OCI-M2 (cell line): ENCODE data around the gene KCNJ3.

Experiments
- DNase-seq: peaks from one replicate; lab custom pipeline; 2025; ENCODE audit not compliant: unreplicated experiment; lab: John Stamatoyannopoulos, UW

Gene KCNJ3, protein sequence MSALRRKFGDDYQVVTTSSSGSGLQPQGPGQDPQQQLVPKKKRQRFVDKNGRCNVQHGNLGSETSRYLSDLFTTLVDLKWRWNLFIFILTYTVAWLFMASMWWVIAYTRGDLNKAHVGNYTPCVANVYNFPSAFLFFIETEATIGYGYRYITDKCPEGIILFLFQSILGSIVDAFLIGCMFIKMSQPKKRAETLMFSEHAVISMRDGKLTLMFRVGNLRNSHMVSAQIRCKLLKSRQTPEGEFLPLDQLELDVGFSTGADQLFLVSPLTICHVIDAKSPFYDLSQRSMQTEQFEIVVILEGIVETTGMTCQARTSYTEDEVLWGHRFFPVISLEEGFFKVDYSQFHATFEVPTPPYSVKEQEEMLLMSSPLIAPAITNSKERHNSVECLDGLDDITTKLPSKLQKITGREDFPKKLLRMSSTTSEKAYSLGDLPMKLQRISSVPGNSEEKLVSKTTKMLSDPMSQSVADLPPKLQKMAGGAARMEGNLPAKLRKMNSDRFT

DNA sequence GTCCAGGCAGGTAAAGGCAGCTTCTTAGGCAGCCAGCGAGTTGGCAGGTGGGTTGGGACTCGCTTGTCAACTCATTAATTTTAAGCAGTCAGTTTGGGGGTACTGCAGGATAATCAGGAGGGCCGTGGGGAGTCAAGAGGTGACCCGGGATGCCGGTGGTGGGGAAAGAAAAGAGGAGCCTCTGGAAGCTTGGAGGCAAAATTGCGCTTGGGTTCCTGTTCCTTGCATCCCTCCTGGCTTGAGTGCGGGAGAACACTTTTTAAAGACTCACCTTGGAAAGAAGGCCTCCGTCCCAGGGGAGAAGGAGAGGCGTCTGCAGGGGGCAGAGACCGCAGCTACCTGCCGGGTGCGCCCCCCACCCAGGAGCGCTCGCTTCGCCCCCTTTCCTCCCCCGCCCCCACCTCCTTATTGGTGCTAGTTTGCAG is at the start of gene KCNJ3:
Gene KCNJ3, plus strand, starts transcription at position 400 of the 425 bp plus-strand sequence. CDS start 81 bp downstream, outside the sequence.
- DNase-seq = no peak

DNA sequence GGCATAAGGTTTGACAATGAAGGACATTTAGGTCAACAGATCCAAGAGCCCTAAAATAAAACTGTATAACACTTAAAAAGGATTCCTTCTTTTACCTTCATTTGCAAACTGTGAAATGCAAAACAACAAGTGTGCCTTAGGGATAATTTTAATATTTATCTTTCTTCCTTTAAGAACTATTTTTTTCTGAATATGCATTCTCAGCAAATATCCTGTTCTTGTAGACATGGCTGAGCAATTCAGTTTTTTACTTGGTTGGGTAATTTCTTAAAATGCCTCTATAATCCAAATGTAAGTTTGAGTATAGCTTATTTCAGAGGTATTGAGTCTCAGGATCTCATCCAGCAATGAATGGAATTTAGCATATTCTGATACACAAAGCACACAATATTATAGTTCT is 43.0 kb upstream of the KCNJ3 start:
- no peak for DNase-seq

DNA sequence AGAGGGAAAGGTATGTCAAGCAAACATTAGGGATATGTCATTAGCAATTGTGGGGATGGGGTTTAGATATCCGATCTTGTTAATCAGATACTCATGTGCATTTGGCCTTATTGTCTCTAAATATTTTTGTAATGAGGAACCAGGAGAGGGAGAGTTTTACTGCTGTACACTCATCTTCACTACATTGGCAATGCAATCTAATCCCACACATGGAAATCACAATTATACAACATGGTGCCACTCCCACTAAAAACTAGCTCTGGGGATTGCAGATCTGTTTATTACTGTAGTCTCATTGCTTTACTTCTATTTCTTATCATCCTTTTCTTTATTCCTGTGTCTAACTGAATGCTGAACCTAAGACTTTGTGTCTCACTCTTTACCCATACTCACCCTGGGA is 39.6 kb upstream of the KCNJ3 start:
- no peak for DNase-seq

DNA sequence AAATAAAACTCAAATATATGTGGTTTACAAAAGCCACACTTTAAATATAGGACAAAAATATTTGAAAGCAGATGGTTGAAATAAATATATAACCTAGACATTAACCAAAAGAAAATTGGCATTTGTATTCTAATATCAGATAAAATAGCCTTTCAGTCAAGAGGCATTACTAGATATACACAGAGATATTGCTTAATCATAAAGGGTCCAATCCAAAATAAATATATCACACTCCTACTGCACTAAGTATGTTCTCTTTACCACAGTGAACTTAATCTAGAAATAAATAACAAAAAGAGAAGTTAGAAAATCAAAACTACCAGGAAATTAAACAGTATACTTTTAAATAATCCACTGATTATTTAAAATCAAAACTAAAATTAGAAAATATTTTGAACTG is 34.2 kb upstream of the KCNJ3 start:
- DNase-seq = no peak

DNA sequence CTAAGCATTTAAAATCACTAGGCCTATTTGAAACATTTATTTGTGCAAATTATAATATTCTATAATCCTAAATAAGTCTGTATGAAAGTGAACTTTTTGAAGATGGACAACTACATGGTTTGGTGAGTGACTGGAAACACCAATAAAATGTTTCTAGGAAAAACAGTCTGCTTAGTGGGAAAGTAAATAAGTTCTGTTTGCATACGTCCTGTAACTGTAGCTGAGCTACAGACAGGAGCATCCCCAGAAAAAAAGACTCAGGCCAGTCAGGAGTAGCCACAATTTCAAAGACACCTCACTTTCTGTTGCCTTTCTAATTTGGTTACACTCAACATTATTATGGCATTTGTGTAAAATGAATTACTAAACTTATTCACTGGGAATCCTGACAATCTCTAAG is 28.4 kb upstream of the KCNJ3 start:
- DNase-seq = no peak

DNA sequence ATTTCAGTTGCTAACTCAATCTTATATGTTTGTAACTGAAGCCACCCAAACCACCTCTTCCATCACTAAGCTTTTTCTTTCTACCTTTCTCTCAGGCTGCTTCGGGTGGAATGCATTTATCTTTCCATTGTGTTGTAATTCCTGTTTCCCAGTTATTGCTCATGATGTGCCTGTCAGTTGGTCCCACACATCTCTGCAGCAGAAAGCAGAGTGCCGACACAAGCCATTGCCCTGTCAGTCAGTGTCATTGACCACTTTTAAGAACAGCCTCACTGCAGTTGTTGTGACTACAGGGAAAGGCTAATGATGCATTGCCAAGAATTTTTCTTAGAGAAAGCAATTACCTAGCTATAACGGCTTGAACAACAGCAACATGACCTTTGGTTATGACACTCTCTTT is 24.8 kb upstream of the KCNJ3 start:
- DNase-seq = no peak

DNA sequence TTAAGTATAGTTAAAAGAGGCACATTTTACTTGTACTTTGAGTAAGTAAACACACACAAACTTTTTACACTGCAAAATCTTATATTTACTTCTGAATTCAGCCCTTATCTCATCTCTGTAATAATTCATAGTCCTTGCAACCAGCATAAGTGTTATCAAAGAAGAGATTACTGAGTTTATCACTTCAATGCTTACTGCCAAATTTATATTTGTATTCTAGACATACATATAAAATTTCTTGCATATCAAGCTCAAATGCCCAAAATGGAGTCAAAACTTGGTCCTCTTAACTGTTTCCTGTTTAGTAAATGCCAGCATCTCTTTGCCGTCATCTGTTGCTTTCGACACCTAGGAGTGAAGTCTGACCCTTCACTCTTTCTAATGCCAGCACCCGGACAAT is 21.1 kb upstream of the KCNJ3 start:
- no peak for DNase-seq

DNA sequence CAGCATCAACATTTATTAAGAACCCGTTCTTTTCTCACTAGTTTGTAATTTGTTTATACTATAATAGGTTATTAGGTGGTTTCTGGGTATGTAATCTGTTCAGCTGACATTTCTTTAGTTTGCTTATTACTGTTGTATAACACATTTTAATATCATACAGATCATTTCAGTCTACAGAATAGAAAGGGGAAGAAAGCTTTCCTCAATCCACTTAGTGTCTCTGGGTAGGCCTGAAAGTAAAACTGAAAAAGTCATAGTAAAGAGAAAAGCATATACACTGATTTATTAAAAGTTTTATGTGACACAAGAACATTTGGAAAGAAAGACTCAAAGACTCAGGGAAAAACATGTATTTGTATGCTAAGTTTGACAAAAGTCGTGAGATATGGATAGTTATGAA is 16.8 kb upstream of the KCNJ3 start:
- DNase-seq = no peak

DNA sequence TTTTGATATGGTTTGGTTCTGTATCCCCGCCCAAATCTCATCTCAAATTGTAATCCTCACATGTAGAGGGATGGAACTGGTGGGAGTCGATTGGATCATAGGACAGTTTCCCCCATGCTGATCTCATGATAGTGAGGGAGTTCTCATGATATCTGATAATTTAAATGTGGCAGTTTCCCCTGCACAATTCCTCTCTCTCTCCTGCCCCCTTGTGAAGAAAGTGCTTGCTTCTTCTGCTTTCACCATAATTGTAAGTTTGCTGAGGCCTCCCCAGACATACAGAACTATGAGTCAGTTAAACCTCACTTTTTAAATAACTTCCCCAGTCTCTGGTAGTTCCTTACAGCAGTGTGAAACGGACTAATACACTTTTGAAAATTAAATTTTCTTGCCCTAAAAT is 12.3 kb upstream of the KCNJ3 start:
- no peak for DNase-seq

DNA sequence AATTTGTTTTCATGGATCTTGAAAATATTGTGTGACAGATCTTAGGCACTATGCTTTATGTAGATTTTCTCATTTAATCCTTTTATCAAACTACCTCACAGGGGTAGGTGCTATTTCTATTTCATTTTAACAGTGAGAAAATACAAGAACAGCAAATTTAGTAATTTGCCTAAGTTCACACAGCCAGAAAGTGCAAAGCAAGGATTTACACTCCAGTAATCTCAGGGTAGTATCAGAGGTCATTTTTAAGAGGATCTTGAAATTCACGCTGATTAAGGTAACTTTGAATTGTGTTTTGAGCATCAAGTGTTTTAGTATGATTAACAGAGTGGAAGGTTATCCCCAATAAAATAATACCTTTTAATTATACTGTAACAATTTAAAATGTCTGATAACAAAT is 10.1 kb upstream of the KCNJ3 start:
- no peak for DNase-seq

DNA sequence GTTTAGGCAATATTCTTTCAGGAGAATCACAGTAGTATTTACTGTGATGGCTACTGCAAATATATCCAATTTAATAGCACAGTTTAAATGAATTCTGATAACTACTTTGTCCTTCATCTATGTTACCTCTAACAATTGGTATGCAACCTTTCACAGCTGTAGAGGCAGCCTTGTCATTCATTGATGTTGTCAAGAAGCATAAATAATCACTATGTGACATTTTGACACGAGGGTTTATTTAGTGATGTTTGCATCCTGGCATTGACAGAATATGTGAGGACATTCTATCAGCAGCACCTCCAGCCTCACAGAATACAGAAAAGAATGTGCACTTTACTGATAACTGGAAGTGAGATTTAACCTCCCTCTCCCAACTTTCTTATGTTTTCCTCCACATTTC is 9.3 kb upstream of the KCNJ3 start:
- no peak for DNase-seq

DNA sequence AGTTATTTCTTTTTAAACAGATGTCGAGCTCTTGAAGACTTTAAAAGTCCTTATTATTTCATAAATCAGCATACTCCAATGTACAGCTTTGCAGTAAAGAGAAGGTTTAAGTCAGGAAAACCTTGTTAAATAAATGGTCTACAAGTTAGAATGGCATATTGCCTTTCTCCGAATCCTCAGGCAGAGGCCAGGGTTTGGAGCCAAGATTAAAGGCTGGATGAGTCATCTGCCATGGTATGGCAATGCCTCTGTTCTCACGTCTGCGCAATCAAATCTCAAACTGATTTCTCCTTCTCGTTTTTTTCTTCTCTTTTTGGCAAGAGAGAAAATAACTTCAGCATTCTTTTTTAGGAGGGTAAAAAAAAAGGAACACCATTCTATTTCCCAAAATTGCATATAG is 5.6 kb upstream of the KCNJ3 start:
- DNase-seq = no peak

DNA sequence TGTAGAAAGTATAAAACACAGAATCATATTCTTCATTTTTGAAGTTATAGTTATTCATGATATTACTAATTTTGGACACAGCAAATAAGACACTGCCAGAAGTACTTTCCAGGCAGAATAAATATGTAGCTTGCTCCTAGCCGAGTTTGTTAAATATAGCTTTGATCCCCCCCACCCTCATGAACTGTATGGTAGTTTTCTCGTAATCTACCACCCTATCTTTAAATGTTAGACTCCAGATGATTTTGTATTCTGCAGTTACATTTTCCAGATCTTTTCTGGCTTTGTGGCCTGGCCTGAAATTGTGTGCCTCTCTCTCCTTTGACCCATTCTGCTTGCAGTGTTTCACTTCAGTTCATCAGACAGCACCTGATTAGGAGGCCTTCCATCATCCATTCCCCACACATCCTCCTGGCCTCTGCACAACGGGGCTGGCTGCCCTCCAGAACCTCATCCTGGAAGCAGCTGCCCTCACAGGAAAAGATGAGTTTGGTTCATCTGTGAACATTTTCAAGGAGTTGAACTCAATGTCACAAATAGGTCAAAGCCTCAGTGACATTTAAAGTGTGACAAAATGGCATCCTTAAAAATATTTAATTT is 4.7 kb upstream of the KCNJ3 start:
- DNase-seq = no peak

DNA sequence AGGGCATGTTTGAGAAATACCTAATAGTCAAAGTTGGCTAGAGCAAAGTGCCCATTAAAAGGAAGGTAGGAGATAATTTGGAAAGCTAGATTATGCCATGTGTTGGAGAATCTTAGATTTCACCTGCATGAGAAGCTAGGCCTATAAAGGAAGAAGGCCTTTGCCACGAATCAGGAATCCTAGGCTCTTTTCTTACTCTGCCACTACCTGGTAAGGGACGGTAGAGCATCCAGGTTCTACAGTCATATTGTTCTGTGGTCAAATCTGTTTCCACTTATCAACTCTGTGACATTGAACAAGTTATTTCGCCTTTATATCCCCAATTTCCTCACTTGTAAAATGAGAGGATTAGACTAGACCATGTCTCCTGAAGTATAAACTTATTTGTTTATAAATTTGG is 3.6 kb upstream of the KCNJ3 start:
- DNase-seq = no peak

DNA sequence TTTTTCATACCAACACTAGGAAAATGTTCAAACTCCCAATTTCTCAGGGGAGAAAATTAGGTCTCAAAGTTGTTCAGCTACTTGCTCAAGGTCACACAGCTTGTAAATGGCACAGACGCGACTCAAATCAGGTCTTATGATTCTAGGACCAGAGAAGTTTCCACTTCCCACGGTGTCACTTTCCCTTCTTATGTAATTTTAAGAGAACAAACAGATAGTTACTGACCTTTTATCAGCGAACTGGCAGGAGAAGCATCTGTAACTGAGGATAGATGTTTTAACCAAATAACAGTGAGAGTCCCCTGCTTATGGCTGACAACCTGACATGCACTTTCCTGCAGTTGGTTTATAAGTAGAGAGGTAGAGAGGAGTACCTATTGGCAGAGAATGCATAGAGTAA is 2.1 kb upstream of the KCNJ3 start:
- DNase-seq = no peak

DNA sequence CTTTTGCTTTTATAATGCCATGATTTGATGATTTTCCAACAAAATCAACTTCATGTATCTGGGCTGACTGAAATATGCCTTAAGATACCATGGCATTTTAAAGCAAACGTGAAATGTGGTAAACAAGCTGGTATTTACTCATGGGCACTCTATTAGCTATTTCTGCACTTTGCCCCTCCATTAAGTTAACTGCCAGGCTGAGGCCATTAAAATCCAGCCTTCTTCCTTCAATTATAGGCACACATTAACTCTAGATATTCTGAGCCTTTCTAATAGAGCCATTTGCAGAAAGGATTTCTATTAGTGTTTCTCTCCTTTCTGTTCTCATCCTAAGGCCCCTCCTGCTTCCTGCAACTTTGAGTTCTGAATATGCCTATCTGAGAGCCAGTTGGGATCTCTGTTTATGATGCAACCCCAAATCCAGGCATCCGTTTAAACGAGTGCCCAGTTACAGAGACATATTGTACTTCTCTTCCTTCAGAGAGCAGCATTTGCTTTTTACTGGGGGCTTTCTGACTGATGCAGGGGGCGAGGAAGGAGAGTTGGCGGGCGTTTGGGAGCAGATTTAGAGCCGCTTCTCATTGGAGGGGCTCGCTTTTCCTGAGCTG is 1.6 kb upstream of the KCNJ3 start:
- no peak for DNase-seq

DNA sequence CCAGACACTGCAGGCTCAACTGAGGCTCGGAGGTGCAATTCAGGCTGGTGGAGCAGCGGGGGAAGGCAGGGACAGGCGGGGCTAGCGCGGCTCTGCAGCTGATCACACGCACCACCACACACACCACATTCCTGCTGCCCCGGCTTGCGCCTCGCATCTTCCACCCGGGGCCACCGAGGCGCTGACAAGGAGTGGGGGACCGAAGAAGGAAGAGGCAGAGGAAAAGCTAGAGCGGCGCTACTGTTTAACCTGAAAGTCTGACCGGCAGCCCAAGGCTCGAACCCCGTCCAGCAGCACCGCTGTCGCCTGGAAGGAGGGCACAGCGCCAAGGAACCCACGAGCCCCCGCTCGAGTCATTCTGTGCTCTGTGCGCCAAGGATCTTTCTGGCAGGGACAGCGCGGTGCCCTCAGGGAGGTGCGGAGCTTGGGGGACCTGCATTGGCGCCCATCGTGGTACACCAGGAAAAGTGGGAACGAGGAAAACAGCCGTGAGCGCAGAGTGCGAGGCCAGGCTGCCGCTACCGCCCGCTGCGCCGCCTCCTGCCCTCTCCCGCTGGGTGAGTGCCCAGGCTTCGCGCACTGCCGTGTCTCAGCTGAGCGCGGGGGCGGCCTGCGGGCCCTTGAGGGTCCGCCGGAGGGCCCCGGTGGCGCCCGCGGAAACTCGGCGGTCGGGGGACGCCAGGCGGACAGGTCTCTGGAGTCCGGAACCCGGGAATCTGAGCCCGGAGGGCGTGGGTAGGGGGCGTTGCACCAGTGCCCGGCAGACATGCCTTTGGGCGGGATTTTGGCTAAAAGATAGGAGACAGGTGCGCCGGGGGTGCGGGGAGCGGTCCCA is 860 bp upstream of the KCNJ3 start:
- no peak for DNase-seq

DNA sequence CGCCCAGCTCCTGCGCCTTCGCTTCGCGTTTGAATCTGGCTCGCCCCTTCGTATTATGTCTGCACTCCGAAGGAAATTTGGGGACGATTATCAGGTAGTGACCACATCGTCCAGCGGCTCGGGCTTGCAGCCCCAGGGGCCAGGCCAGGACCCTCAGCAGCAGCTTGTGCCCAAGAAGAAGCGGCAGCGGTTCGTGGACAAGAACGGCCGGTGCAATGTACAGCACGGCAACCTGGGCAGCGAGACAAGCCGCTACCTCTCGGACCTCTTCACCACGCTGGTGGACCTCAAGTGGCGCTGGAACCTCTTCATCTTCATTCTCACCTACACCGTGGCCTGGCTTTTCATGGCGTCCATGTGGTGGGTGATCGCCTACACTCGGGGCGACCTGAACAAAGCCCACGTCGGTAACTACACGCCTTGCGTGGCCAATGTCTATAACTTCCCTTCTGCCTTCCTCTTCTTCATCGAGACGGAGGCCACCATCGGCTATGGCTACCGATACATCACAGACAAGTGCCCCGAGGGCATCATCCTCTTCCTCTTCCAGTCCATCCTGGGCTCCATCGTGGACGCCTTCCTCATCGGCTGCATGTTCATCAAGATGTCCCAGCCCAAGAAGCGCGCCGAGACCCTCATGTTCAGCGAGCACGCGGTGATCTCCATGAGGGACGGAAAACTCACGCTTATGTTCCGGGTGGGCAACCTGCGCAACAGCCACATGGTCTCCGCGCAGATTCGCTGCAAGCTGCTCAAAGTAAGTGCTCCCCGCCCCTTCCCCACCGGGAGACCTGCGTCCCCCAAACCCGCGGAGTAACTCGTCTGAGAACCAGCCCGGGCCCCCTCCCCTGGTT is 453 bp downstream of the KCNJ3 start:
- no peak for DNase-seq

DNA sequence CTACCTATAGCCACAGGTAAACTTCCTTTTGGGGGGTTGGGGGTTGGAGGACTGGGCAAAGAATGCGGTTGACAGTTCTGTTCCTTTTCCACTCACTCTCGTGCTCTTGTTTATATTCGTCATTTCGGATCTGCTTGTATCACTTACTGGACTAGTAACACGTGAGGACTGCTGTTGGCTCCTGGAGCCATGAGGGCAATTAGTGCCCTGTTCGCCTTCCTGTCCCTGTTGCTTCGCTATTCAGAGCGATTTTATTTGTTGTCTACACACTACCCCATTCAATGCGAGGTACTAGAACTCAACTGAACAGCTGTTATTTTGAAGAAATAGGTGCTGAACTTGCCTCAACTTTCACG is 1.1 kb downstream of the KCNJ3 start:
- DNase-seq = no peak

DNA sequence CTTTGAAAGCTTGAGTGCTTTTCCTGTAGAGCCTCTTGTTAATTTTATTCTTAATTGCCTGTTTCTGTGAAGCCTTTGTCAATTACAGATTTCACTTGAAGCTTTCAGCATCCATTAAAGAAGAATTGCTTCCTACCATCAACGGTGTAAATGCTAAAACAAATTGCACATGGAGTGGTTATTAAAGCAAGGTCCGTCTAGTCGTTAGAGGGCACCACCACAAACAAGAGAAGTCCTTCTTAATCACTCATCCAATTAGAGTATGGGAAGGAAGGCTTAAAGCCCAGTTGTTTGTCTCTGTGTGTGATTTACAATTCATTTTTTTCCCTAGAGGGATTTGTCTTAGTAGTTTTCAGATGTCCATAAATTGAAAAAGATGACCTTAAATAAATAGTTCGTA is 1.6 kb downstream of the KCNJ3 start:
- DNase-seq = no peak

DNA sequence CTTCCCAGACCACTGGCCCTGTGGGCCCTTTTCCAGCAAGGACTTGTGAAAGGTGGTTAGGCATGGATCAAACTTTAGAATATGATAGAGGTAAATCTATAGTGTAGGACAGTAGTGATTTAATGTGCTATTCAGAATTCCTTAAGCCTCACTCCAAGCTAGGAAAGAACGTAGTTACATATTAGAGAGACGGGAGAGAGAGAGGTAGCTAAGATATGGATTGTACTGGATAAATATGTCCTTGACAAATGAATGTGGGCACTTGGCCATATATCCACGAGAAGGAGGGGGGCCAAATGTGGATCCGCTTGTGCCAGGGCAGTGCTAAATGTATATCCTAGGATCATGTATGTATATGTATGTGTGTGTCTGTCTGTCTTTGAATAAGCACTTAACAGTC is 6.5 kb downstream of the KCNJ3 start:
- no peak for DNase-seq
